Upper lobe of left lung (tissue), 6 donors: ENCODE measurements around the gene ADCY7. TPM values are rescaled to one million over a fixed set of nuclear protein-coding genes. Genes with fewer than 3 reads are reported as not detected.
"Not testable (repeated sequence)": the region's sequence is repeated elsewhere in the genome, so short reads cannot be mapped to it uniquely, and the experiment has no call there.

ENCODE experiments used
- ATAC-seq, 2 donors: fragments of 200-7000 bp; cut with Tn5 transposase; one replicate each; pipeline ENCODE4 v1.9.1; 2022; ENCODE audit warnings: mild to moderate bottlenecking in 2 of 2, moderate library complexity in 2 of 2; ENCODE audit not compliant: low FRiP score in 2 of 2
- DNase-seq, 2 donors: peaks; one replicate each; pipeline ENCODE4 v3.0.0-alpha.2; 2019 to 2020
- H3K27ac ChIP-seq, 4 donors: fragments of 200-600 bp; sonication (generic); one replicate each; pipeline ENCODE4 v1.5.1; 2016 to 2019
- H3K27me3 ChIP-seq, 4 donors: fragments of 200-600 bp; sonication (generic); one replicate each; pipeline ENCODE4 v1.5.1; 2017 to 2019
- H3K36me3 ChIP-seq, 4 donors: fragments of 200-600 bp; sonication (generic); one replicate each; pipeline ENCODE4 v1.5.1; 2016 to 2019
- H3K4me1 ChIP-seq, 4 donors: fragments of 200-600 bp; sonication (generic); one replicate each; pipeline ENCODE4 v1.5.1; 2018 to 2019
- H3K4me3 ChIP-seq, 4 donors: fragments of 200-600 bp; sonication (generic); one replicate each; pipeline ENCODE4 v1.5.1; 2017 to 2019; ENCODE audit warnings: mild to moderate bottlenecking in 2 of 4, moderate library complexity in 1 of 4
- H3K9me3 ChIP-seq, 4 donors: fragments of 200-600 bp; sonication (generic); one replicate each; pipeline ENCODE4 v1.5.1; 2018 to 2019
- EP300 ChIP-seq, 4 donors: sonication (generic); formaldehyde crosslinking; IDR thresholded peaks; one replicate each; pipeline ENCODE4 v1.5.1; 2017; ENCODE audit warnings: antibody characterized with exemption in 4 of 4, control low read depth in 2 of 4
- POLR2A ChIP-seq, 4 donors: fragments of 450-650 bp; IDR thresholded peaks; one replicate each; pipeline ENCODE4 v1.5.1; 2016 to 2017; ENCODE audit warnings: antibody characterized with exemption in 4 of 4, mild to moderate bottlenecking in 2 of 4
- POLR2AphosphoS5 ChIP-seq, 2 donors: sonication (generic); formaldehyde crosslinking; IDR thresholded peaks; one replicate each; pipeline ENCODE4 v1.5.1; 2017; ENCODE audit warnings: antibody characterized with exemption in 2 of 2
- WGBS, 2 donors: methylation state at CpG; one replicate each; pipeline ENCODE4 v1.1.5; 2017 to 2018; 5-methylcytosine and 5-hydroxymethylcytosine counted together
- total RNA-seq, 6 donors: library from RNA; depleted of rRNA in 4 of 6; stranded (reverse); fragments of >200 nt in 4 of 6; gene quantifications; one replicate each; pipeline versions ENCODE4 v1.1.0 to v1.2.1, GENCODE V29; 2016 to 2021
- TF ChIP-seq, protein P1 (sequence below), 6 experiments: fragments of 450-650 bp in 4 of 6; fragments of 200-600 bp in 2 of 6; sonication (generic) in 2 of 6; IDR thresholded peaks; one replicate each; pipeline ENCODE4 v1.5.1; 2016 to 2019; ENCODE audit warnings: antibody characterized with exemption in 6 of 6
- donor health status: DM: no; HTN: no; CAD: no; lungs with moderate emphysema.
- donor health status: DM: no; HTN: yes; CAD: no; lungs with severe emphysema.

Gene ADCY7
- total RNA-seq, 6 donors from 2014 or later: 46.9 to 177 (median 101) TPM

GRCh38 chr16:50235581-50235980 is 30.8 kb upstream of the ADCY7 start:
- H3K4me3 ChIP-seq: no peak overlapping the region
- H3K27me3 ChIP-seq: no peaks in the 10 kb centered on the region
- 56 to 68% methylated on average over 6 of the region's 6 CpGs for WGBS, 2 donors
- TF ChIP-seq POLR2AphosphoS5 (IDR thresholded peaks at IDR 0.05): no peak
- TF ChIP-seq, protein P1, sequence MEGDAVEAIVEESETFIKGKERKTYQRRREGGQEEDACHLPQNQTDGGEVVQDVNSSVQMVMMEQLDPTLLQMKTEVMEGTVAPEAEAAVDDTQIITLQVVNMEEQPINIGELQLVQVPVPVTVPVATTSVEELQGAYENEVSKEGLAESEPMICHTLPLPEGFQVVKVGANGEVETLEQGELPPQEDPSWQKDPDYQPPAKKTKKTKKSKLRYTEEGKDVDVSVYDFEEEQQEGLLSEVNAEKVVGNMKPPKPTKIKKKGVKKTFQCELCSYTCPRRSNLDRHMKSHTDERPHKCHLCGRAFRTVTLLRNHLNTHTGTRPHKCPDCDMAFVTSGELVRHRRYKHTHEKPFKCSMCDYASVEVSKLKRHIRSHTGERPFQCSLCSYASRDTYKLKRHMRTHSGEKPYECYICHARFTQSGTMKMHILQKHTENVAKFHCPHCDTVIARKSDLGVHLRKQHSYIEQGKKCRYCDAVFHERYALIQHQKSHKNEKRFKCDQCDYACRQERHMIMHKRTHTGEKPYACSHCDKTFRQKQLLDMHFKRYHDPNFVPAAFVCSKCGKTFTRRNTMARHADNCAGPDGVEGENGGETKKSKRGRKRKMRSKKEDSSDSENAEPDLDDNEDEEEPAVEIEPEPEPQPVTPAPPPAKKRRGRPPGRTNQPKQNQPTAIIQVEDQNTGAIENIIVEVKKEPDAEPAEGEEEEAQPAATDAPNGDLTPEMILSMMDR (IDR thresholded peaks at IDR 0.05): no peak
- no peak for TF ChIP-seq EP300 (IDR thresholded peaks at IDR 0.05)
- TF ChIP-seq POLR2A (IDR thresholded peaks at IDR 0.05): no peak
- peak in 1 of 2 donors; percentile 84 for ATAC-seq
- no peak overlapping the region for H3K27ac ChIP-seq
- DNase-seq: no peak
- no peaks in the 10 kb centered on the region for H3K9me3 ChIP-seq
- H3K36me3 ChIP-seq: no peaks in the 10 kb centered on the region
- H3K4me1 ChIP-seq: peaks cover 0 to 8% (median 0%) of the 10 kb centered on the region in 4 donors

DNA sequence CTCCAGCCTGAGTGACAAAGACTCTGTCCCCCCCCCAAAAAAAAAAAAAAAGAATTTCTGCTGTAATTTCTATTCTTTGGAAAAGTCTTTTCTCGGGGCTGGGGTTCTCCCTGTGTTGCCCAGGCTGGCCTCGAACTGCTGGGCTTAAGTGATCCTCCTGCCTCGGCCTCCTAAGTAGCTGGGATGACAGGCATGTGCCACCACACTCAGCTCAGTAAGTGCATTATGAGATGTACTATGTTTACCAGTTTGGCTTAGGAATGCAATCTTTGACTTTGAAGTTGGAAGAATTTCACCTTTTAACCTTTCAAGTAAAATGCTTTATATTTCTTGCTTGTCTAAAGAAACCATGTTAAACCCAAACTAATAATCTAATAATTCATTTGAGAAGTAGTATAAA is 28.0 kb upstream of the ADCY7 start:
- no peaks in the 10 kb centered on the region for H3K9me3 ChIP-seq
- 69 to 72% methylated on average over 3 of the region's 3 CpGs for WGBS, 2 donors
- TF ChIP-seq, protein P1 (IDR thresholded peaks at IDR 0.05): no peak
- TF ChIP-seq EP300 (IDR thresholded peaks at IDR 0.05) (no peak), POLR2A (IDR thresholded peaks at IDR 0.05) (no peak), POLR2AphosphoS5 (IDR thresholded peaks at IDR 0.05) (no peak)
- H3K27me3 ChIP-seq: no peaks in the 10 kb centered on the region
- H3K27ac ChIP-seq: peak overlapping the region in 1 of 4 donors; percentile 40
- H3K4me1 ChIP-seq: peaks cover 0 to 8% (median 0%) of the 10 kb centered on the region in 4 donors
- peak in 1 of 2 donors; percentile 72 for ATAC-seq
- no peak overlapping the region for H3K4me3 ChIP-seq
- no peak for DNase-seq
- H3K36me3 ChIP-seq: no peaks in the 10 kb centered on the region

- no peak overlapping the region for H3K4me3 ChIP-seq
- H3K27ac ChIP-seq: peak overlapping the region in 2 of 4 donors; percentile 15 to 41
- peaks cover 0 to 8% (median 0%) of the 10 kb centered on the region in 4 donors for H3K4me1 ChIP-seq
- no peaks in the 10 kb centered on the region for H3K27me3 ChIP-seq
- TF ChIP-seq POLR2A (IDR thresholded peaks at IDR 0.05): no peak
- peak in 1 of 2 donors; percentile 32 for TF ChIP-seq POLR2AphosphoS5 (IDR thresholded peaks at IDR 0.05)
- TF ChIP-seq, protein P1 (IDR thresholded peaks at IDR 0.05): no peak
- TF ChIP-seq EP300 (IDR thresholded peaks at IDR 0.05): peak in 1 of 4 donors; percentile 80
- H3K36me3 ChIP-seq: no peaks in the 10 kb centered on the region
- DNase-seq: peak in 1 of 2 donors; percentile 78
- no peaks in the 10 kb centered on the region for H3K9me3 ChIP-seq
- peak; percentile 41 to 87 for ATAC-seq
- 45 to 63% methylated on average over 5 of the region's 5 CpGs for WGBS, 2 donors
Observed at GRCh38 chr16:50238868-50239301, 27.5 kb upstream of the ADCY7 start.

- peaks cover 16 to 29% (median 23%) of the 10 kb centered on the region in 4 donors for H3K4me1 ChIP-seq
- not testable (repeated sequence) for H3K27ac ChIP-seq, DNase-seq, H3K36me3 ChIP-seq, H3K27me3 ChIP-seq, H3K4me3 ChIP-seq, ATAC-seq, H3K9me3 ChIP-seq
- WGBS, 2 donors: 57 to 69% methylated on average over 6 of the region's 6 CpGs
Observed at GRCh38 chr16:50243024-50243423, 23.3 kb upstream of the ADCY7 start.

DNA sequence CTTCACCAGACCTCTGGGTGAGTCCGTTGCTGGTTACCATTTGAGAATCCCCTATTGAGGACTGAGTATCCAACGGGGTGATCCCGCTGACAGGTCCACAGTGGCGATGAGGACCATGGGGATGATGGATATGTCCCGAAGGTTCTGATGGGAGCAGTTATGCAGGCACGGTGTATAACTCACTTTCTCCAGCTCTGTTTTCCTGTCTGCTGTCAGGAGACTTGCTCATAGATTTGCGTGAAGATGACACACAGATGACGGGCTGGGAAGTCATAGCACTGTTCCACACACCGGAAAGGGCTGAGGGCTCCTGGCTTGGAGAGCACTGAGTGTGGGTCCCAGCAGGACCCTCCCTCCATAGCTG is 22.2 kb upstream of the ADCY7 start:
- no peaks in the 10 kb centered on the region for H3K36me3 ChIP-seq
- DNase-seq: no peak
- no peaks in the 10 kb centered on the region for H3K9me3 ChIP-seq
- H3K4me1 ChIP-seq: peaks cover 16 to 35% (median 24%) of the 10 kb centered on the region in 4 donors
- TF ChIP-seq EP300 (IDR thresholded peaks at IDR 0.05): no peak
- TF ChIP-seq, protein P1 (IDR thresholded peaks at IDR 0.05): no peak
- no peak for TF ChIP-seq POLR2A (IDR thresholded peaks at IDR 0.05)
- TF ChIP-seq POLR2AphosphoS5 (IDR thresholded peaks at IDR 0.05): no peak
- no peak for ATAC-seq
- whole genome bisulfite sequencing, 2 donors: 92% methylated on average over 8 to 9 of the region's 9 CpGs
- H3K4me3 ChIP-seq: no peak overlapping the region
- H3K27me3 ChIP-seq: no peaks in the 10 kb centered on the region
- peak overlapping the region in 1 of 4 donors; percentile 65 for H3K27ac ChIP-seq
